GM23338 (cell line): ENCODE measurements around the gene PPM1F. TPM values are rescaled to one million over a fixed set of nuclear protein-coding genes. Genes with fewer than 3 reads are reported as not detected.

Experiments
- ATAC-seq: fragments of 200-7000 bp; cut with Tn5 transposase; 3 replicates; pipeline ENCODE4 v1.9.1; 2020
- DNase-seq: peaks from one replicate; pipeline ENCODE4 v3.0.0-alpha.2; 2015; ENCODE audit warnings: low spot score
- H2AFZ ChIP-seq: fragments of 200-600 bp; sonication (generic); 2 replicates; pipeline ENCODE4 v1.8.0; 2016; ENCODE audit warnings: antibody characterized with exemption, mild to moderate bottlenecking, moderate library complexity
- H3F3A ChIP-seq: fragments of 200-600 bp; sonication (generic); replicated peaks from 2 replicates; pipeline ENCODE4 v1.8.0; 2017; ENCODE audit warnings: antibody characterized with exemption, mixed run types, low read depth
- H3K27ac ChIP-seq: fragments of 200-600 bp; sonication (generic); 2 replicates; pipeline ENCODE4 v1.6.1; 2016; ENCODE audit warnings: low read depth
- H3K27me3 ChIP-seq: fragments of 200-600 bp; sonication (generic); 2 replicates; pipeline ENCODE4 v1.8.0; 2016; ENCODE audit warnings: mild to moderate bottlenecking, mixed run types, moderate library complexity; ENCODE audit not compliant: insufficient read depth
- H3K36me3 ChIP-seq: fragments of 200-600 bp; sonication (generic); 2 replicates; pipeline ENCODE4 v1.8.0; 2016; ENCODE audit warnings: mild to moderate bottlenecking; ENCODE audit not compliant: insufficient read depth
- H3K4me1 ChIP-seq: fragments of 200-600 bp; sonication (generic); 2 replicates; pipeline ENCODE4 v1.8.0; 2016; ENCODE audit warnings: mild to moderate bottlenecking, moderate library complexity; ENCODE audit not compliant: insufficient read depth
- H3K4me2 ChIP-seq: fragments of 200-600 bp; sonication (generic); 2 replicates; pipeline ENCODE4 v1.7.1; 2017; ENCODE audit warnings: mixed run types
- H3K4me3 ChIP-seq: fragments of 200-600 bp; sonication (generic); 2 replicates; pipeline ENCODE4 v1.6.1; 2016; ENCODE audit warnings: mixed run types
- H3K79me2 ChIP-seq: fragments of 200-600 bp; sonication (generic); replicated peaks from 2 replicates; pipeline ENCODE4 v1.8.0; 2017; ENCODE audit warnings: mild to moderate bottlenecking; ENCODE audit not compliant: insufficient read depth
- H3K9me2 ChIP-seq: fragments of 200-600 bp; sonication (generic); 2 replicates; pipeline ENCODE4 v1.8.0; 2017; ENCODE audit not compliant: insufficient read depth
- H4K20me1 ChIP-seq: fragments of 200-600 bp; sonication (generic); replicated peaks from 2 replicates; pipeline ENCODE4 v1.8.0; 2017; ENCODE audit warnings: mild to moderate bottlenecking; ENCODE audit not compliant: insufficient read depth
- H3K27ac Mint-ChIP-seq: 2 replicates; pipeline ENCODE4 v1.8.0; 2020; ENCODE audit warnings: inconsistent platforms, mild to moderate bottlenecking, moderate library complexity, mixed read lengths
- H3K27me3 Mint-ChIP-seq: 3 replicates; pipeline ENCODE4 v1.8.0; 2022; ENCODE audit warnings: low read depth, mild to moderate bottlenecking, moderate library complexity, mixed read lengths, inconsistent platforms; ENCODE audit not compliant: insufficient read depth, poor library complexity
- H3K36me3 Mint-ChIP-seq: 3 replicates; pipeline ENCODE4 v1.8.0; 2021; ENCODE audit warnings: low read depth, mild to moderate bottlenecking, inconsistent platforms, moderate library complexity, mixed read lengths
- H3K4me1 Mint-ChIP-seq: 3 replicates; pipeline ENCODE4 v1.8.0; 2020; ENCODE audit warnings: mild to moderate bottlenecking, inconsistent platforms, mixed read lengths
- H3K4me3 Mint-ChIP-seq: 3 replicates; pipeline ENCODE4 v1.8.0; 2021; ENCODE audit warnings: moderate library complexity, mild to moderate bottlenecking, inconsistent platforms, mixed read lengths
- H3K9me3 Mint-ChIP-seq: 3 replicates; pipeline ENCODE4 v1.8.0; 2020; ENCODE audit warnings: moderate library complexity, mild to moderate bottlenecking, inconsistent platforms, mixed read lengths
- EZH2phosphoT487 ChIP-seq: fragments of 200-600 bp; sonication (generic); IDR thresholded peaks from one replicate; pipeline ENCODE4 v1.8.1; 2018; ENCODE audit warnings: antibody characterized with exemption; ENCODE audit not compliant: unreplicated experiment
- JUNB ChIP-seq: IDR thresholded peaks from one replicate; pipeline ENCODE4 v1.6.1; 2016; ENCODE audit warnings: antibody characterized with exemption; ENCODE audit not compliant: unreplicated experiment
- NANOG ChIP-seq: IDR thresholded peaks from 2 replicates; pipeline ENCODE4 v1.6.1; 2016; ENCODE audit warnings: antibody characterized with exemption, borderline replicate concordance
- POLR2AphosphoS5 ChIP-seq: IDR thresholded peaks from 2 replicates; pipeline ENCODE4 v1.6.1; 2016; ENCODE audit warnings: antibody characterized with exemption, low read depth
- STAT1 ChIP-seq: IDR thresholded peaks from one replicate; pipeline ENCODE4 v1.6.1; 2016; ENCODE audit warnings: antibody characterized with exemption; ENCODE audit not compliant: unreplicated experiment
- ZNF114 ChIP-seq: fragments of 250-450 bp; sonication (Bioruptor Pico); IDR thresholded peaks from 2 replicates; pipeline ENCODE4 v1.5.0; 2020; ENCODE audit warnings: mild to moderate bottlenecking, moderate library complexity
- ZNF331 ChIP-seq: fragments of 250-450 bp; sonication (Bioruptor Pico); IDR thresholded peaks from 2 replicates; pipeline ENCODE4 v1.5.0; 2020; ENCODE audit warnings: low read depth, mild to moderate bottlenecking, moderate library complexity
- polyA plus RNA-seq: library from polyadenylated mRNA; unstranded; fragments of >200 nt; fragmentation: Nextera tagmentation; extraction: Ambion mirVana; gene quantifications from 2 replicates; pipeline ENCODE4 v1.2.1, GENCODE V29; 2016
- total RNA-seq: library from RNA; depleted of rRNA; stranded (reverse); fragments of >200 nt; shearing (Covaris generic); gene quantifications from 2 replicates; pipeline ENCODE4 v1.2.3, GENCODE V29; 2014
- TF ChIP-seq, protein P1 (sequence below): IDR thresholded peaks from 2 replicates; pipeline ENCODE4 v1.6.1; 2016; ENCODE audit warnings: antibody characterized with exemption
- TF ChIP-seq, protein P2 (sequence below): fragments of 250-450 bp; sonication (Bioruptor Pico); IDR thresholded peaks from 2 replicates; pipeline ENCODE4 v1.5.0; 2020; ENCODE audit warnings: mild to moderate bottlenecking, moderate library complexity
- TF ChIP-seq, protein P3 (sequence below): IDR thresholded peaks from one replicate; pipeline ENCODE4 v1.6.1; 2018; ENCODE audit warnings: antibody characterized with exemption; ENCODE audit not compliant: unreplicated experiment

Gene PPM1F
- total and polyA plus RNA-seq, 2 experiments from 2014 or later: 7.1 to 29.3 TPM

DNA sequence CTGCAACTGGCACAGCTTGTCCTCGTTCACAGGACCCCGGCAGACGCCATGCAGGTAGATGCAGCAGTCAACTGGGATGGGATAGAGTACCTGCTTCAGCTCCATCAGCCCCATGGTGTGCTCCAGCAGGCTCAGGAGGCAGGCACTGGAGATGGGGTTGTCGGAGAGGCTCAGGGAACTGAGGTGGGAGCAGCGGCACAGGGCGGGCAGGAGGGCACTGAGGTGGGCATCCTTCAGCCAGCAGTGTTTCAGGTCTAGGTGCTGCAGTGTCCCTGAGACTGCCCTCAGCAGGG, 38.6 kb upstream of the PPM1F start:
- Histone ChIP-seq H3K27ac (no peak overlapping the region), H3K4me2 (no peak overlapping the region), H2AFZ (no peak overlapping the region), H3K36me3 (no peaks in the 10 kb centered on the region), H3K79me2 (no peaks in the 10 kb centered on the region), H3K9me2 (no peaks in the 10 kb centered on the region), H3K4me1 (no peaks in the 10 kb centered on the region), H3F3A (no peaks in the 10 kb centered on the region), H3K27me3 (peaks cover 100% of the 10 kb centered on the region), H3K4me3 (no peak overlapping the region), H4K20me1 (no peaks in the 10 kb centered on the region)
- no peaks in the 10 kb centered on the region; the same call in 2 of the 3 replicates for H3K36me3 Mint-ChIP-seq
- no peaks in the 10 kb centered on the region for H3K9me3 Mint-ChIP-seq
- ATAC-seq (no peak), DNase-seq (no peak)
- TF ChIP-seq NANOG (no peak), POLR2AphosphoS5 (no peak), ZNF114 (CRISPR knock-in tag) (no peak), EZH2phosphoT487 (no peak), ZNF331 (CRISPR knock-in tag) (no peak), STAT1 (no peak), JUNB (no peak)
- TF ChIP-seq, protein P1, sequence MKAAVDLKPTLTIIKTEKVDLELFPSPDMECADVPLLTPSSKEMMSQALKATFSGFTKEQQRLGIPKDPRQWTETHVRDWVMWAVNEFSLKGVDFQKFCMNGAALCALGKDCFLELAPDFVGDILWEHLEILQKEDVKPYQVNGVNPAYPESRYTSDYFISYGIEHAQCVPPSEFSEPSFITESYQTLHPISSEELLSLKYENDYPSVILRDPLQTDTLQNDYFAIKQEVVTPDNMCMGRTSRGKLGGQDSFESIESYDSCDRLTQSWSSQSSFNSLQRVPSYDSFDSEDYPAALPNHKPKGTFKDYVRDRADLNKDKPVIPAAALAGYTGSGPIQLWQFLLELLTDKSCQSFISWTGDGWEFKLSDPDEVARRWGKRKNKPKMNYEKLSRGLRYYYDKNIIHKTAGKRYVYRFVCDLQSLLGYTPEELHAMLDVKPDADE: no peak
- TF ChIP-seq, protein P2, sequence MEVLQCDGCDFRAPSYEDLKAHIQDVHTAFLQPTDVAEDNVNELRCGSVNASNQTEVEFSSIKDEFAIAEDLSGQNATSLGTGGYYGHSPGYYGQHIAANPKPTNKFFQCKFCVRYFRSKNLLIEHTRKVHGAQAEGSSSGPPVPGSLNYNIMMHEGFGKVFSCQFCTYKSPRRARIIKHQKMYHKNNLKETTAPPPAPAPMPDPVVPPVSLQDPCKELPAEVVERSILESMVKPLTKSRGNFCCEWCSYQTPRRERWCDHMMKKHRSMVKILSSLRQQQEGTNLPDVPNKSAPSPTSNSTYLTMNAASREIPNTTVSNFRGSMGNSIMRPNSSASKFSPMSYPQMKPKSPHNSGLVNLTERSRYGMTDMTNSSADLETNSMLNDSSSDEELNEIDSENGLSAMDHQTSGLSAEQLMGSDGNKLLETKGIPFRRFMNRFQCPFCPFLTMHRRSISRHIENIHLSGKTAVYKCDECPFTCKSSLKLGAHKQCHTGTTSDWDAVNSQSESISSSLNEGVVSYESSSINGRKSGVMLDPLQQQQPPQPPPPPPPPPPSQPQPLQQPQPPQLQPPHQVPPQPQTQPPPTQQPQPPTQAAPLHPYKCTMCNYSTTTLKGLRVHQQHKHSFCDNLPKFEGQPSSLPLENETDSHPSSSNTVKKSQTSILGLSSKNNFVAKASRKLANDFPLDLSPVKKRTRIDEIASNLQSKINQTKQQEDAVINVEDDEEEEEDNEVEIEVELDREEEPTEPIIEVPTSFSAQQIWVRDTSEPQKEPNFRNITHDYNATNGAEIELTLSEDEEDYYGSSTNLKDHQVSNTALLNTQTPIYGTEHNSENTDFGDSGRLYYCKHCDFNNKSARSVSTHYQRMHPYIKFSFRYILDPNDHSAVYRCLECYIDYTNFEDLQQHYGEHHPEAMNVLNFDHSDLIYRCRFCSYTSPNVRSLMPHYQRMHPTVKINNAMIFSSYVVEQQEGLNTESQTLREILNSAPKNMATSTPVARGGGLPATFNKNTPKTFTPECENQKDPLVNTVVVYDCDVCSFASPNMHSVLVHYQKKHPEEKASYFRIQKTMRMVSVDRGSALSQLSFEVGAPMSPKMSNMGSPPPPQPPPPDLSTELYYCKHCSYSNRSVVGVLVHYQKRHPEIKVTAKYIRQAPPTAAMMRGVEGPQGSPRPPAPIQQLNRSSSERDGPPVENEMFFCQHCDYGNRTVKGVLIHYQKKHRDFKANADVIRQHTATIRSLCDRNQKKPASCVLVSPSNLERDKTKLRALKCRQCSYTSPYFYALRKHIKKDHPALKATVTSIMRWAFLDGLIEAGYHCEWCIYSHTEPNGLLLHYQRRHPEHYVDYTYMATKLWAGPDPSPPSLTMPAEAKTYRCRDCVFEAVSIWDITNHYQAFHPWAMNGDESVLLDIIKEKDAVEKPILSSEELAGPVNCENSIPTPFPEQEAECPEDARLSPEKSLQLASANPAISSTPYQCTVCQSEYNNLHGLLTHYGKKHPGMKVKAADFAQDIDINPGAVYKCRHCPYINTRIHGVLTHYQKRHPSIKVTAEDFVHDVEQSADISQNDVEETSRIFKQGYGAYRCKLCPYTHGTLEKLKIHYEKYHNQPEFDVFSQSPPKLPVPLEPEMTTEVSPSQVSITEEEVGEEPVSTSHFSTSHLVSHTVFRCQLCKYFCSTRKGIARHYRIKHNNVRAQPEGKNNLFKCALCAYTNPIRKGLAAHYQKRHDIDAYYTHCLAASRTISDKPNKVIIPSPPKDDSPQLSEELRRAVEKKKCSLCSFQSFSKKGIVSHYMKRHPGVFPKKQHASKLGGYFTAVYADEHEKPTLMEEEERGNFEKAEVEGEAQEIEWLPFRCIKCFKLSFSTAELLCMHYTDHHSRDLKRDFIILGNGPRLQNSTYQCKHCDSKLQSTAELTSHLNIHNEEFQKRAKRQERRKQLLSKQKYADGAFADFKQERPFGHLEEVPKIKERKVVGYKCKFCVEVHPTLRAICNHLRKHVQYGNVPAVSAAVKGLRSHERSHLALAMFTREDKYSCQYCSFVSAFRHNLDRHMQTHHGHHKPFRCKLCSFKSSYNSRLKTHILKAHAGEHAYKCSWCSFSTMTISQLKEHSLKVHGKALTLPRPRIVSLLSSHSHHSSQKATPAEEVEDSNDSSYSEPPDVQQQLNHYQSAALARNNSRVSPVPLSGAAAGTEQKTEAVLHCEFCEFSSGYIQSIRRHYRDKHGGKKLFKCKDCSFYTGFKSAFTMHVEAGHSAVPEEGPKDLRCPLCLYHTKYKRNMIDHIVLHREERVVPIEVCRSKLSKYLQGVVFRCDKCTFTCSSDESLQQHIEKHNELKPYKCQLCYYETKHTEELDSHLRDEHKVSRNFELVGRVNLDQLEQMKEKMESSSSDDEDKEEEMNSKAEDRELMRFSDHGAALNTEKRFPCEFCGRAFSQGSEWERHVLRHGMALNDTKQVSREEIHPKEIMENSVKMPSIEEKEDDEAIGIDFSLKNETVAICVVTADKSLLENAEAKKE (CRISPR knock-in tag): no peak
- TF ChIP-seq, protein P3, sequence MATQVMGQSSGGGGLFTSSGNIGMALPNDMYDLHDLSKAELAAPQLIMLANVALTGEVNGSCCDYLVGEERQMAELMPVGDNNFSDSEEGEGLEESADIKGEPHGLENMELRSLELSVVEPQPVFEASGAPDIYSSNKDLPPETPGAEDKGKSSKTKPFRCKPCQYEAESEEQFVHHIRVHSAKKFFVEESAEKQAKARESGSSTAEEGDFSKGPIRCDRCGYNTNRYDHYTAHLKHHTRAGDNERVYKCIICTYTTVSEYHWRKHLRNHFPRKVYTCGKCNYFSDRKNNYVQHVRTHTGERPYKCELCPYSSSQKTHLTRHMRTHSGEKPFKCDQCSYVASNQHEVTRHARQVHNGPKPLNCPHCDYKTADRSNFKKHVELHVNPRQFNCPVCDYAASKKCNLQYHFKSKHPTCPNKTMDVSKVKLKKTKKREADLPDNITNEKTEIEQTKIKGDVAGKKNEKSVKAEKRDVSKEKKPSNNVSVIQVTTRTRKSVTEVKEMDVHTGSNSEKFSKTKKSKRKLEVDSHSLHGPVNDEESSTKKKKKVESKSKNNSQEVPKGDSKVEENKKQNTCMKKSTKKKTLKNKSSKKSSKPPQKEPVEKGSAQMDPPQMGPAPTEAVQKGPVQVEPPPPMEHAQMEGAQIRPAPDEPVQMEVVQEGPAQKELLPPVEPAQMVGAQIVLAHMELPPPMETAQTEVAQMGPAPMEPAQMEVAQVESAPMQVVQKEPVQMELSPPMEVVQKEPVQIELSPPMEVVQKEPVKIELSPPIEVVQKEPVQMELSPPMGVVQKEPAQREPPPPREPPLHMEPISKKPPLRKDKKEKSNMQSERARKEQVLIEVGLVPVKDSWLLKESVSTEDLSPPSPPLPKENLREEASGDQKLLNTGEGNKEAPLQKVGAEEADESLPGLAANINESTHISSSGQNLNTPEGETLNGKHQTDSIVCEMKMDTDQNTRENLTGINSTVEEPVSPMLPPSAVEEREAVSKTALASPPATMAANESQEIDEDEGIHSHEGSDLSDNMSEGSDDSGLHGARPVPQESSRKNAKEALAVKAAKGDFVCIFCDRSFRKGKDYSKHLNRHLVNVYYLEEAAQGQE: no peak
- H3K27ac Mint-ChIP-seq: no peak overlapping the region
- H3K27me3 Mint-ChIP-seq: peaks cover 87% of the 10 kb centered on the region
- no peaks in the 10 kb centered on the region for H3K4me1 Mint-ChIP-seq
- H3K4me3 Mint-ChIP-seq: no peak overlapping the region
